Measurements from ENCODE around the gene TCF3.
"Not testable (repeated sequence)": the region's sequence is repeated elsewhere in the genome, so short reads cannot be mapped to it uniquely, and the experiment has no call there.

Gene TCF3

GRCh38 chr19:1646659-1647453 is 5.6 kb downstream of the TCF3 start:
- Histone ChIP-seq H3K9ac (peak overlapping the region; percentile 99), H3K27ac (peak overlapping the region; percentile 100), H4K20me1 (peaks cover 55% of the 10 kb centered on the region), H3K9me3 (no peaks in the 10 kb centered on the region), H3K27me3 (no peaks in the 10 kb centered on the region), H3K4me2 (peak overlapping the region; percentile 99), H3K36me3 (peaks cover 81% of the 10 kb centered on the region), H3K4me3 (peak overlapping the region; percentile 97), H3K4me1 (peaks cover 74% of the 10 kb centered on the region)
- TF ChIP-seq Cebpa-rat (IDR thresholded peaks at IDR 0.05) = no peak

- peaks cover 62% of the 10 kb centered on the region for H4K20me1 ChIP-seq
- no peaks in the 10 kb centered on the region for H3K27me3 ChIP-seq
- H3K4me2 ChIP-seq = peak overlapping the region; percentile 99
- H3K36me3 ChIP-seq = peaks cover 89% of the 10 kb centered on the region
- peak overlapping the region; percentile 100 for H3K27ac ChIP-seq
- peak overlapping the region; percentile 97 for H3K4me3 ChIP-seq
- H3K9me3 ChIP-seq = no peaks in the 10 kb centered on the region
- peak overlapping the region; percentile 99 for H3K9ac ChIP-seq
- H3K4me1 ChIP-seq = peaks cover 81% of the 10 kb centered on the region
- TF ChIP-seq Cebpa-rat (IDR thresholded peaks at IDR 0.05) = no peak
These were observed 6.3 kb downstream of the TCF3 start for GRCh38 chr19:1646149-1646548.

GRCh38 chr19:1645299-1645698 is 7.1 kb downstream of the TCF3 start:
- H3K27me3 ChIP-seq = no peaks in the 10 kb centered on the region
- H3K4me3 ChIP-seq = peak overlapping the region; percentile 97
- H3K36me3 ChIP-seq = peaks cover 96% of the 10 kb centered on the region
- H3K9me3 ChIP-seq = no peaks in the 10 kb centered on the region
- no peak for TF ChIP-seq Cebpa-rat (IDR thresholded peaks at IDR 0.05)
- H3K4me2 ChIP-seq = peak overlapping the region; percentile 99
- H3K4me1 ChIP-seq = peaks cover 89% of the 10 kb centered on the region
- H3K27ac ChIP-seq = peak overlapping the region; percentile 100
- H3K9ac ChIP-seq = peak overlapping the region; percentile 99
- H4K20me1 ChIP-seq = peaks cover 70% of the 10 kb centered on the region

GRCh38 chr19:1644070-1644469 is 8.3 kb downstream of the TCF3 start:
- Histone ChIP-seq H3K27me3 (no peaks in the 10 kb centered on the region), H3K9me3 (no peaks in the 10 kb centered on the region), H3K4me3 (no peak overlapping the region), H3K4me2 (peak overlapping the region; percentile 99), H3K4me1 (peaks cover 93% of the 10 kb centered on the region), H3K27ac (peak overlapping the region; percentile 100), H3K9ac (peak overlapping the region; percentile 99; the same call in 1 of the 2 replicates), H3K36me3 (peaks cover 96% of the 10 kb centered on the region), H4K20me1 (peaks cover 83% of the 10 kb centered on the region)
- no peak for TF ChIP-seq Cebpa-rat (IDR thresholded peaks at IDR 0.05)

DNA sequence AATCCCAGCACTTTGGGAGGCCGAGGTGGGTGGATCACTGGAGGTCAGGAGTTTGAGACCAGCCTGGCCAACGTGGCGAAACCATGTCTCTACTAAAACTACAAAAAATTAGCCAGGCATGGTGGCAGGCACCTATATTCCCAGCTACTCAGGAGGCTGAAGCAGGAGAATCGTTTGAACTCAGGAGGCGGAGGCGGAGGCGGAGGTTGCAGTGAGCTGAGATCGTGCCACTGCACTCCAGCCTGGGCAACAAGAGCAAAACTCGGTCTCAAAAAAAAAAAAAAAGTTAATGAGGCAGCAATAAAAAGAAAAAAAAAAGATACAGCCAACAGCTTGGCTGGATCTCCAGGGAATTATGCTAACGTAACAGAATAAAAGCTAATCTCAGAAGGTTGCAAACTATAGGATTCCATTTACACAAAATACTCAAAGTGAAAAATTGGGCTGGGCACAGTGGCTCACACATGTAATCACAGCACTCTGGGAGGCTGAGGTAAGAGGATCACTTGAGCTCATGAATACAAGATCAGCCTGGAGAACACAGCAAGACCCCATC is 11.4 kb downstream of the TCF3 start:
- H3K9ac ChIP-seq, H3K27me3 ChIP-seq, H3K27ac ChIP-seq, H3K9me3 ChIP-seq, H3K4me3 ChIP-seq: not testable (repeated sequence)
- Histone ChIP-seq H4K20me1 (peaks cover 100% of the 10 kb centered on the region), H3K36me3 (peaks cover 100% of the 10 kb centered on the region), H3K4me1 (peaks cover 84% of the 10 kb centered on the region), H3K4me2 (0 out of 2 replicates have a peak overlapping the region, but pooled peaks have one; percentile 14)

DNA sequence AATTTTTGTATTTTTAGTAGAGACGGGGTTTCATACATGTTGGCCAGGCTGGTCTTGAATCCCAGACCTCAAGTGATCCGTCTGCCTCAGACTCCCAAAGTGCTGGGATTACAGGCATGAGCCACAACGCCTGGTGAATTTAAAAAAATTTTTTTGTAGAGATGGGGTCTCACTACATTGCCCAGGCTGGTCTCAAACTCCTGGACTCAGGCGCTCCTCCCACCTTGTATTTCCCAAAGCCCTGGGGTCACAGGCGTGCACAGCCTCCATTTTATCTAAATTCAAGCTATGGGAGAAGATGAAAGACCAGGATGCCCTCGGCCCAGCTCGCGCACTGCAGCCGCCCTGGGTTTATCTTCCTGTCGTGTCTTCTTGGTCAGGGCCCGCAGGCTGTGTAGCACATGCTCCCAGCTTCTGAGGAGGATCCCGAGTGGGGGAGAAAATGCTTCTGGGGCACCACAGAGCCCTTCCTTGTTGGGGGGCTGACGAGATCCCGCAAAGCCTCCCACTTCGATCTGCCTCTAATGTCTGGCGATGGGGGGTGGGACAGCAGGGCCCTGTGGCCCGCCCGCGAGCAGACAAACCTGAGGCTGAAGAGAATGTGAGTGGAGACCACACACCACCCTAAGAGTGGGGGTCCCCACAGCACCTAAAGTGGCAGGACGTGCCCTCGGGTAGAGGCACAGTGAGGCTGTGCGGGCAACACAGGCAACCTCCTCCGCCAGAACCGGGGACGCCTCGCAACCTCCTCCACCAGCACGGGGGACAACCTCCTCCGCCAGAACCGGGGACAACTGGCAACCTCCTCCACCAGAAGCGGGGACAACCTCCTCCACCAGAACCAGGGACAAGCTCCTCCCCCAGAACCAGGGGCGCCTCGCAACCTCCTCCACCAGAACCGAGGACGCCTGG is 15.8 kb downstream of the TCF3 start:
- Histone ChIP-seq H3K4me3 (no peak overlapping the region), H3K27me3 (no peaks in the 10 kb centered on the region), H3K9me3 (no peaks in the 10 kb centered on the region), H4K20me1 (peaks cover 100% of the 10 kb centered on the region), H3K36me3 (peaks cover 100% of the 10 kb centered on the region), H3K4me2 (no peak overlapping the region), H3K27ac (no peak overlapping the region), H3K4me1 (peaks cover 64% of the 10 kb centered on the region), H3K9ac (no peak overlapping the region)
- no peak for TF ChIP-seq Cebpa-rat (IDR thresholded peaks at IDR 0.05)

DNA sequence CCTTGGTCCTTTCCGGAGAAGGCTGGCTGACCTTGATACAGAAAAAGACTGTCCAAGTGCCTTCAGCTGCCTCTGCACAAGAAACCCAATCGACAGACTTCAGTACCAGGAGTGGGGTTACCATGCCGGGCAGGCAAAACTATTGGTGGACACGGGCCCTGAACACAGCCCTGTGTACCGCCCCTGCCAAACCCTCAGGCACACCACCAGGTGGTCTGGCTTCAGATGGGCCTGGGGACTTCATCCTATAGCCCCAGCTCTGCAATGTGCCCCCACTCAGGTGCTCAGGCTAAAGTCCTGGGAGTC is 17.5 kb downstream of the TCF3 start:
- Histone ChIP-seq H3K4me3 (no peak overlapping the region), H3K27ac (no peak overlapping the region), H4K20me1 (peaks cover 100% of the 10 kb centered on the region), H3K9ac (no peak overlapping the region), H3K36me3 (peaks cover 100% of the 10 kb centered on the region), H3K4me1 (peaks cover 62% of the 10 kb centered on the region), H3K4me2 (no peak overlapping the region), H3K27me3 (no peaks in the 10 kb centered on the region), H3K9me3 (no peaks in the 10 kb centered on the region)
- no peak for TF ChIP-seq Cebpa-rat (IDR thresholded peaks at IDR 0.05)

GRCh38 chr19:1634242-1634937 is 18.0 kb downstream of the TCF3 start:
- H3K9ac ChIP-seq = no peak overlapping the region
- peaks cover 100% of the 10 kb centered on the region for H4K20me1 ChIP-seq
- no peaks in the 10 kb centered on the region for H3K9me3 ChIP-seq
- TF ChIP-seq Cebpa-rat (IDR thresholded peaks at IDR 0.05) = no peak
- H3K27me3 ChIP-seq = no peaks in the 10 kb centered on the region
- no peak overlapping the region for H3K4me3 ChIP-seq
- peaks cover 62% of the 10 kb centered on the region for H3K4me1 ChIP-seq
- no peak overlapping the region for H3K4me2 ChIP-seq
- peaks cover 100% of the 10 kb centered on the region for H3K36me3 ChIP-seq
- H3K27ac ChIP-seq = no peak overlapping the region

- Histone ChIP-seq H3K27me3 (no peaks in the 10 kb centered on the region), H3K9ac (no peak overlapping the region), H3K4me3 (no peak overlapping the region), H3K27ac (no peak overlapping the region), H4K20me1 (peaks cover 96% of the 10 kb centered on the region), H3K4me1 (peaks cover 61% of the 10 kb centered on the region), H3K9me3 (no peaks in the 10 kb centered on the region), H3K4me2 (no peak overlapping the region), H3K36me3 (peaks cover 94% of the 10 kb centered on the region)
- TF ChIP-seq Cebpa-rat (IDR thresholded peaks at IDR 0.05) = no peak
These were observed 19.1 kb downstream of the TCF3 start for GRCh38 chr19:1633269-1633826.
